NT2/D1 (cell line): ENCODE measurements around the gene CLIC1.

ENCODE experiments used
- DNase-seq: peaks from one replicate; pipeline ENCODE4 v3.0.0-alpha.2; 2011; ENCODE audit warnings: low read depth, low spot score
- H3K27me3 ChIP-seq: 2 replicates; pipeline ENCODE4 v1.6.0; 2011; ENCODE audit warnings: mild to moderate bottlenecking; ENCODE audit not compliant: insufficient read length, insufficient read depth
- H3K36me3 ChIP-seq: 2 replicates; pipeline ENCODE4 v1.6.1; 2011; ENCODE audit warnings: mild to moderate bottlenecking, low read length, mixed read lengths; ENCODE audit not compliant: insufficient read depth, insufficient read length
- H3K4me1 ChIP-seq: 2 replicates; pipeline ENCODE4 v1.5.1; 2011; ENCODE audit not compliant: insufficient read depth, insufficient read length
- H3K4me3 ChIP-seq: 2 replicates; pipeline ENCODE4 v1.5.1; 2011; ENCODE audit warnings: low read depth; ENCODE audit not compliant: insufficient read length
- H3K9ac ChIP-seq: 2 replicates; pipeline ENCODE4 v1.6.0; 2011; ENCODE audit warnings: low read depth; ENCODE audit not compliant: insufficient read length
- H3K9me3 ChIP-seq: 2 replicates; pipeline ENCODE4 v1.5.1; 2011; ENCODE audit warnings: mild to moderate bottlenecking, low read length; ENCODE audit not compliant: insufficient read depth
- SUZ12 ChIP-seq: IDR thresholded peaks from 2 replicates; pipeline ENCODE4 v1.6.1; 2011; ENCODE audit not compliant: insufficient read length, insufficient read depth; ENCODE audit errors: extremely low read depth
- YY1 ChIP-seq: IDR thresholded peaks from 2 replicates; pipeline ENCODE4 v1.6.1; 2011; ENCODE audit not compliant: insufficient read length, insufficient read depth
- ZNF274 ChIP-seq: IDR thresholded peaks from 2 replicates; pipeline ENCODE4 v1.6.1; 2011; ENCODE audit warnings: mild to moderate bottlenecking, low read depth, low read length

CLIC1 gene

DNA sequence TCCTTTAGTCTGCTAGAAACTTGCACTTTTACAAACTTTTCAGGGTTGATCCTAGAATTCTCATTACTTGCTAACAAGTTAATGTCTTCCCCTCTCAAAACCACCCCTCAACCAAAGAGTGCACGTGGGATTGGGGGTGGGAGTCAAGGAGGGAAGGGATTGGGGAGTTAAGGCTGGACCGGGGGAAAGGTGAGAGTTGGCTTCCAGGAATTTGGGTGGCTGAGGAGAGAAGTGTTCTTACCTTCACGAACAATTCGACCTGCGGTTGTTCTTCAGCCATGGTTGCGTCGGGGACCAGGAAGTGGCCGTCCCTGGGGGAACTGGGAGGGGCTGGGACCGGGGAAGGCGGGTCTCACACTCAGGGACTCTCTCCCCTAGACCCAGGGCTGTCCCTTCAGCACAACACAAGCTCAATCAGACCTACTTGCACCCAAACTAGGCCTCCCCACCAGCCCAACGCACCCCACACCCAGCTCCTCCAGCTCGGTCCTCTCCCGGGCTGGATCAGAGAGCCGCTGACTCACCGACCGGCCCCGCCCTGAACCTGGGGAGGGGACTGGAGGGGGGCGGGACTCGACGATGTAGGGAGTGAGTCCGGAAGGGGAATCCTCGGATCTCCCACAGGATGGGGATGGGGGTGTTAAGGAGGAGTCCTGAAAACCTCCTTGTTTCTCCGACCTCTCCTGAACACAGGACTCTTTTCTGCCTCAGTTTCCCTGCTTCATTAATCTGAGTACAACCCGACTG lies at the start of gene CLIC1:
TSS of gene CLIC1 (minus strand) at position 510 of the 747 bp plus-strand sequence. CDS start at position 280, 230 bp downstream.
- Histone ChIP-seq H3K27me3 (no peaks in the 10 kb centered on the region), H3K4me1 (peaks cover 2% of the 10 kb centered on the region), H3K9me3 (no peaks in the 10 kb centered on the region), H3K36me3 (peaks cover 36% of the 10 kb centered on the region), H3K4me3 (peak within 1 kb of the TSS; percentile 94), H3K9ac (peak within 1 kb of the TSS; percentile 97)
- TF ChIP-seq SUZ12: no peak
- no peak for TF ChIP-seq ZNF274
- no peak for TF ChIP-seq YY1
- DNase-seq: peak; percentile 51

DNA sequence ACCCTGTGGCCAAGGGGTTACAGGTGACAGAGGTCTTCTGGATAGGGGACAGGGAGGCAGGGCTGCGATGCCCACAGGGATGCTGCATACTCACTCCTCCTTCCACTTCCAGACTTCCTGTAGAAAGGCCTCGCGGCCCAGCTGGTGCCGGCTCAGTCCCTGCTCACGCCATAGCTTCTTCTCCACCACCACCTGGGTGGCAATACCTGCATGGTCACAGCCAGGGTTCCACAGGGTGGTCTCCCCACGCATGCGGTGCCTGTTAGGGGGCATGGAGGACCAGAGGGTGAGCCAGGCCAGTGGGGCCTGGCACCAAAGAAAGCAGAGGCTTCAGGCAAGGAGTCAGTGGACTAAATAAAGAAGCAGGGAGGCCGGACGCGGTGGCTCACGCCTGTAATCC lies 49.1 kb upstream of the CLIC1 start:
- Histone ChIP-seq H3K4me3 (no peak overlapping the region), H3K4me1 (no peaks in the 10 kb centered on the region), H3K9ac (no peak overlapping the region), H3K9me3 (no peaks in the 10 kb centered on the region), H3K36me3 (peaks cover 71% of the 10 kb centered on the region), H3K27me3 (no peaks in the 10 kb centered on the region)
- no peak for DNase-seq
- no peak for TF ChIP-seq SUZ12
- no peak for TF ChIP-seq ZNF274
- no peak for TF ChIP-seq YY1

DNA sequence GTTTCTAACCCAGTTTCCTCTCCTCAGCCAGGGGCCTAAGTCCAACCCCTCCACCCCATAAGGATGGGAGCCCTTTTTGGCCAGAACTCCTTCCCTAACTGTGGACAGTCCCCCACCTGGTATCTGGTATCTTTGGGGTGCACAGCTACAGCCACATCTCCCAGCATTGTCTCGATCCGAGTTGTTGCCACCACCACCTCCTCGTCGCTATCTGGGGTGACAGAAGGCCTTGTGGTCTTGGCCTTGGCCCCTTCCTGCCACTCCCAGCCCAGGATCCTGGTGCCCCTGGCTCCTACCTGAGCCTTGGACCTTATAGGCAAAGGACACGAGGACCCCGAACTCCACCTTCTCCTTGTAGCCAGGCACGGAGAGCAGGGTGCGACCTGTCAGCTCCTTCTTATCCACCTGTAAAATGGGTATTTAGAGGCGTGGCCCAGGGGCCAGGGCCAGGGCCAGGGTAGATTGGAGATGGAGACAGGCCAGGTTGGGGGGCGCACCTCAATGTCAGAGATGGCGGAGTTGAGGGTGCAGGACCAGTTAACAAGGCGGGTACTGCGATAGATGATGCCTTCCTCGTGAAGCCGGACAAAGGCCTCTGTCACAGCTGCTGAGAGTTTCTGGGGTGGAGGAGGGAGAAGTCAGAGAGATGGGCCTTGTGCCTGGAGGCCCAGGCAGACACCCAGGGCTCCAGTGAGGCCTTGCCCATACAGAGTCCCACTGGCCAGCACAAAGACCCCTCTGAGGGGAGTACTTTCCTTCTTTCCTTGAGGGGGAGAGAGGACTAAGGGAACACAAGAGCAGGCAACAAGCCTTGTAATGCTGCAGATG lies 48.0 kb upstream of the CLIC1 start:
- no peaks in the 10 kb centered on the region for H3K4me1 ChIP-seq
- no peak for DNase-seq
- H3K36me3 ChIP-seq: peaks cover 77% of the 10 kb centered on the region
- no peak overlapping the region for H3K9ac ChIP-seq
- H3K4me3 ChIP-seq: no peak overlapping the region
- no peaks in the 10 kb centered on the region for H3K9me3 ChIP-seq
- TF ChIP-seq ZNF274 (no peak), YY1 (no peak), SUZ12 (no peak)
- no peaks in the 10 kb centered on the region for H3K27me3 ChIP-seq

DNA sequence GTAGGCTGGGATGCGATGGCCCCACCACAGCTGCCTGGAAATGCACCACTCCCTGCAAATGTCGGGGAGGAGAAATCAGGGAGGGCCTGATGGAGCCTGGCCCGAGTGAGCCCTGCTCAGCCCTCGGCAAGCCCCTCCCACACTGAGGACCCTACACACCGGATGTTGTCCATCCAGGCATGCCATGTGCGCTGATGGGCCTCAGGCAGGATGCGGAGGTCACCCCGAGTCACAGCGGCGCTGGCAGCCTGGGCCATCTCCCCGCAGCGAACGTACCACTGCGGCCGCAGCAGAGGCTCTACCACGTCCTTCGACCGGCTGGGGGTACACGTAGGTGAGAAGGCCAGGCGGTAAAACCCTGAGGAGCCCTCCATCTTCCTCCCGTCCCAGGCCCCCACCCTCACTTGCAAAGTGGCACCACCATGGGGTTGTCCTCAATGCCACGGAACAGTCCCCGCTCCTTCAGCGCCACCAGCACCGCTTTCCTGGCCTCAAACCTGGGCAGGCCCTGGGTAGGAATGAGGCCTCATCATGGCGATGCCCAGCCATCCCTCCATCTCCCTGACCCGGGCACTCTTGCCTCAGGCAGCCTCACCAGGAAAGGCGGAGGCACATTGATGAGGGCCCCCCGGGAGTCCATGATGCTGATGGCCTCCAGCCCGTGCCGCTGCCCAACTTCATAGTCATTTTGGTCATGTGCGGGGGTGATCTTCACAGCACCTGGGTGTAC lies 46.0 kb upstream of the CLIC1 start:
- peaks cover 96% of the 10 kb centered on the region for H3K36me3 ChIP-seq

DNA sequence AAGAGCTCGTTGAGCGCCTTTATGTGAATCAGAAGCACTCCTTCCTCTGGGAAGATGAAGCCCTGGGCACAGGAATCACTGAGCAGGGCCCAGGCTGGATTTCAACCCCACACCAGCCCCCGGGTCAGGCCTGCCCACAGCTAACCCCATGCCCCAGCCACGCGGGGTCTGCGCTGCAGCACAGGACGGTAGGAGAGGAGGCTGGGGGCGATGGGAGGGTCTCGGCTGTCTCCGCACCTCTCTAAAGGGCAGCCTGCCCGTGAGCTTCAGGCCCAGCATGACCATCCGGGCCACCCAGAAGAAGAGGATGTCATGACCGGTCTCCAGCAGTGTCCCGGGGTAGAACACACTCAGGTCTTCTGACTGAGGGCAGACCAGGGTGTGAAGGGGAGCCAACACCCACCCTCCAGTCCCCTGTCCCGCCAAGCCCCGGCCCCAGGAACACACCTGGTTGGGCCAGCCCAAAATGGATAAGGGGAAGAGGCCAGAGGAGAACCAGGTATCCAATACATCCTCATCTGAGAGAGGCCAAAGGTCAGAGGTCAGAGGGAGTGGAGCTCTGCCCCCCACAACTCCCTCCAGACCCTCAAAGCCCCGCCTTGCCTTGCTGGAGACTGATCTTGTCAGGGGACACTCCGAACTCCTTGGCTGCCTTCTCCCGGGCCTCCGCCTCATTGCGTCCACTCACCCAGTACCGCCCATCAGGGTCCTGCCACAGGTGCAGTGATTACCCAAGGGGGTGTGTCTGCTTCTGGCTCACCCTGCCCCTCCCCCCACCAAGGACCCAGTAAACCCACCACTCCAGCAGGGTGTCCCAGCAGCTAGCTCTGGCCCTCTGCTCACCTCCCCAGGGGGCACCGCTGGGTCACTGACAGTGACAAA lies 45.2 kb upstream of the CLIC1 start:
- Histone ChIP-seq H3K27me3 (no peaks in the 10 kb centered on the region), H3K9me3 (no peaks in the 10 kb centered on the region), H3K9ac (no peak overlapping the region), H3K36me3 (peaks cover 93% of the 10 kb centered on the region), H3K4me3 (no peak overlapping the region), H3K4me1 (peaks cover 3% of the 10 kb centered on the region)
- TF ChIP-seq YY1 (no peak), SUZ12 (no peak), ZNF274 (no peak)
- no peak for DNase-seq

More for the DNA sequence above, 46.0 kb upstream of the CLIC1 start:
- Histone ChIP-seq H3K27me3 (no peaks in the 10 kb centered on the region), H3K9ac (no peak overlapping the region), H3K4me3 (no peak overlapping the region), H3K9me3 (no peaks in the 10 kb centered on the region), H3K4me1 (no peaks in the 10 kb centered on the region)
- no peak for TF ChIP-seq YY1
- no peak for DNase-seq

DNA sequence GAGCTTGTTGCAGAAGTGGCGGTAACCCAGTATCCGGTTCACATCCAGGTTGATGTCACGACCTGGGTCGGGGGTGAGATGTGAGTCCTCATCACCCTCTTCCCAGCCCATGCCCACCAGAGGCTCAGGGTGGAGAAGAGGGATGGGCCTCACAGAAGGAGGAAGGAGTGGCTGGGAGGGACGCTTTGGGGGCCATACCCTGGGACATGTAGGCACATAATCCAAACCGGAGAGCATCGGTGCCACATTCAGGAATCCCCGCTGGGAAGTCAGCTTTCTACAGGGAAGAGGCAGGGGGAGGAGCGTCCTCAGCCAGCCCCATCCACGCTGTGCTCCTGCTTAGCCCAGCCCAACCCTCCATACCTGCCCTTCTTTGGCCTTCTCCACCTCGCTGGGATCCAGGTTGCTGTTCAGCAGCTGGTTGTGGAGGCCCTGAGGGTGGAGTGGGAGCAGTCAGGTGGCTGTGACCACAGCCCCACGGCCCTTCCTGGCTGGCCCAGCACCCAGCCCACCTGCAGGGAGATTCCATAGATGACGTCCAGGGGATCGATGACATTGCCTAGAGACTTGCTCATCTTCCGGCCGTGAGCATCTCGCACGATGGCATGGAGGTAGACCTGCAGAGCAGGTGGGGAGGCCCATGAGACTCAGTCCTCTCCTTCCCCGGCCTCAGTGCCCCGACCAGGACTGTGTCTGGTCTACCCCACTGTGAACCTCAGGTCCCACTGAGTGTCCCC lies 44.3 kb upstream of the CLIC1 start:
- no peak for DNase-seq
- TF ChIP-seq YY1: no peak
- no peak for TF ChIP-seq ZNF274
- no peak for TF ChIP-seq SUZ12
- Histone ChIP-seq H3K9ac (no peak overlapping the region), H3K27me3 (no peaks in the 10 kb centered on the region), H3K4me1 (peaks cover 3% of the 10 kb centered on the region), H3K4me3 (no peak overlapping the region), H3K9me3 (no peaks in the 10 kb centered on the region), H3K36me3 (peaks cover 86% of the 10 kb centered on the region)
